HG02623 (cell line): ENCODE data around the gene RGS3.

Experiments used
- ATAC-seq: cut with Tn5 transposase; IDR thresholded peaks from one replicate; pipeline ENCODE4 v1.9.1; 2021; ENCODE audit warnings: moderate library complexity; ENCODE audit not compliant: unreplicated experiment

RGS3 gene

DNA sequence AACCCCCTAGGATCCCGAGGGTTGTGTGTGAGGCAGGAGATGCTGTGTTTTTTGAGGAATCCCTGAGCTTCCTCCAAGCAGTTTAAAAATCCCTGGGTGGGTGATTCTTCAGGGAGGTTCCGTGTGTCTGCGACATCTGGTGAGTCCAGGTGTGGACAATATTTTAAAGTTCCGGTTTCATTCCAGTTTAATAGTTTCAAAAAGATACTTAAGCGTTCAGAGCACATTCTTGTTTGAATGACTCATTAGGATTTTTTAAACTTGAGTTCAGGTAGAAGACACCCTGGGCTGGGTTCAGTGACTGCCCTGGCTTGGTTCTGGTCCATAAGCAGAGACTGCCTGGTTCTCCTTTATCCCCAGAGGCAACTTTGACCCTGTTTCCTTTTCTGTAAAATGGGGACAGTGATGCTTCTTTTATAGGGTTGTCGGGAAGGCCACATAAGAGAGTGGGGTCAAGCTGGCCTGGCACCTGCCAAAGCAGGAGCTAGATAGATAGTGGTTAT, 119.2 kb downstream of the RGS3 start:
- no peak for ATAC-seq

DNA sequence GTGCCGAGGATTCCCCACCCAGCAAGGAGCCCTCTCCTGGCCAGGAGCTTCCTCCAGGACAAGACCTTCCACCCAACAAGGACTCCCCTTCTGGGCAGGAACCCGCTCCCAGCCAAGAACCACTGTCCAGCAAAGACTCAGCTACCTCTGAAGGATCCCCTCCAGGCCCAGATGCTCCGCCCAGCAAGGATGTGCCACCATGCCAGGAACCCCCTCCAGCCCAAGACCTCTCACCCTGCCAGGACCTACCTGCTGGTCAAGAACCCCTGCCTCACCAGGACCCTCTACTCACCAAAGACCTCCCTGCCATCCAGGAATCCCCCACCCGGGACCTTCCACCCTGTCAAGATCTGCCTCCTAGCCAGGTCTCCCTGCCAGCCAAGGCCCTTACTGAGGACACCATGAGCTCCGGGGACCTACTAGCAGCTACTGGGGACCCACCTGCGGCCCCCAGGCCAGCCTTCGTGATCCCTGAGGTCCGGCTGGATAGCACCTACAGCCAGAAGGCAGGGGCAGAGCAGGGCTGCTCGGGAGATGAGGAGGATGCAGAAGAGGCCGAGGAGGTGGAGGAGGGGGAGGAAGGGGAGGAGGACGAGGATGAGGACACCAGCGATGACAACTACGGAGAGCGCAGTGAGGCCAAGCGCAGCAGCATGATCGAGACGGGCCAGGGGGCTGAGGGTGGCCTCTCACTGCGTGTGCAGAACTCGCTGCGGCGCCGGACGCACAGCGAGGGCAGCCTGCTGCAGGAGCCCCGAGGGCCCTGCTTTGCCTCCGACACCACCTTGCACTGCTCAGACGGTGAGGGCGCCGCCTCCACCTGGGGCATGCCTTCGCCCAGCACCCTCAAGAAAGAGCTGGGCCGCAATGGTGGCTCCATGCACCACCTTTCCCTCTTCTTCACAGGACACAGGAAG, 120.2 kb downstream of the RGS3 start:
- ATAC-seq: no peak

DNA sequence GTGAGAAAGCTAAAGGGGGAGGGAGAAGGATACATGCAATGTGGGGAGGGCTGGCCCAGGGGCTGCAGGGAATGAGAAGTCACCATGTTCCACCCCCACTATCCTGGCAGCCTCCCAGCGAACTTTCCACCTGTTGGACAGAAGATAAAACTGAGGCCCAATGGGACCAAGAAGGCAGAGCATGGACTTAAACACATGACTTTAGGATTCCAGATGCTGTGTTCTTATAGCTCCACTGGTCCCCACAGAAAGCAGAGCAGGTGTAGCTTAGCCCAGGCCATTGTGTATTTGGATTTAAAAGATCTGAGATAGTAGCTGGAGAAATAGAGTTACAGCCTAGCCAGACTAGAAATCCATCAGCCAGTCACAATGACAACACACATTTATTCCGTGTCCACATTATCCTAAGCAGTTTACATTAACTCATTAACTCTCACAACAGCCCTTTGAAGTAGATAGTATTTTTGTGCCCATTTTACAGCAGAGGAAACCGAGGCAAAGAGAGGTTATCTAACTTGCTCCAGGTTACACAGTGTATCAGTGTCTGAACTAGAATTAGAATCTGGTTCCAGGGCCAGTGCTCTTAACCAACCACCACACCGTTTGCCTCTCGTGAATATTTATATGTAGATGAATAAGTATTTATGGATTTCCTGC, 121.0 kb downstream of the RGS3 start:
- ATAC-seq: no peak

DNA sequence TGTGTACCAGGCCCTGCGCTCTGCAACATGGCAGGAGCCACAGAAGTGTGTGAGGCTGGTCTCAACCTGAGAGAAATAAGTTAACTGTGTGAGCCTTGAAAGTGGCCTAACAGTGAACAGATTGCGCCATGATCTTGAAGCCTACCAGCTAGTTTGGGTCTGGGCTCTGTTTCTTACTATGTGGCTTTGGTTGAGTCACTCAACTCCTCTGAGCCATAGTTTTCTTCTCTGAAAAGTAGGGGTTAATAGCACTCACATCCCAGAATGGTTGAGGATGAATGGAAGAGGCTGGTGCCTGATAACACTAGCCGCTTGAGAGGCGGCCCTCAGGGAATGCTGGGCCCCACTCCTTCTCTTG, 121.5 kb downstream of the RGS3 start:
- ATAC-seq: no peak

DNA sequence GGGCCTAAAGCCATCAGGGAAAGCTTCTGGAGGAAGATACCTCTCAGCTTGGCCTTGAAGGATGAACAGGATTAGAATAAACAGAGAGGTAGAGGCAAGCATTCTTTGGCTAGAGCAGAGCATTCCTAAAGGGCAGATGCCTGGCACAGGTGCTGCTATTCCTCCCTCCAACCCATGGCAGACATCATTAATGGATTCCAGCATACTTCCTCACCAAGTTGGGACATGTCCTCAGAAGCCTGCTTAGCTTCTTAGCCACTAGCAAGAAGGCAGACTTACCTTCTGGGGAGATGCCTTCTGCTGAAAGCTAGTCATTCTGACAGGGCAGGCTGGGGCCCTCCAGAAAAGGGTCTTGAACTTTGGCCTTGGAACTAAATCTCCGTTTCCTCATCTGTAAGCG, 122.0 kb downstream of the RGS3 start:
- no peak for ATAC-seq

DNA sequence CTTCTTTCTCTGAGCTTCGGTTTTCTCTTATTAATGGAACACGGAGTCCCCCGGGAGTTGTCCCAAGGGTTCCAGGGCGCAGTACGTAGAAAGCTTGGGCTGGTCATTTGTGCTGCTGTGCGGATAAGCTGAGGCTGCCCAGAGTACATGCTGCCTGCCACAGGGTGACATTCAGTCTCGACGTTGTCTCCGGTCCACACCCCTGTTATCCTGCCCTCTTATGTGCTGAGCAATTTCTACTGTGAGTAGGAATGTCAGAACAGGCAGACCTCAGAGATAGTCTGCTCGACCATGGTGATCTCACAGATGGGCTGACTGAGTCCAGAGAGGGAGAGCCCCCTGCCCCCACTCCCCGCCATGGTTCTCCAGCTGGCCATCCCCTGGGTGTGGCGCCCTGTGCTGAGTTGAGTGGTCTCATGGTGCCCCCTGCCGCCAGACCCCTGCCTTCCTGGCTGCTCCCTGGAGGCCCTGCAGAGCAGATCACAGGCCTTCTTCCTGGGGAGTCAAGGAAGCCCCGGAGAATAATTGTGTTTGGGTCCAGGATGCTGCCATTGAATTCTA, 124.0 kb downstream of the RGS3 start:
- ATAC-seq: no peak

DNA sequence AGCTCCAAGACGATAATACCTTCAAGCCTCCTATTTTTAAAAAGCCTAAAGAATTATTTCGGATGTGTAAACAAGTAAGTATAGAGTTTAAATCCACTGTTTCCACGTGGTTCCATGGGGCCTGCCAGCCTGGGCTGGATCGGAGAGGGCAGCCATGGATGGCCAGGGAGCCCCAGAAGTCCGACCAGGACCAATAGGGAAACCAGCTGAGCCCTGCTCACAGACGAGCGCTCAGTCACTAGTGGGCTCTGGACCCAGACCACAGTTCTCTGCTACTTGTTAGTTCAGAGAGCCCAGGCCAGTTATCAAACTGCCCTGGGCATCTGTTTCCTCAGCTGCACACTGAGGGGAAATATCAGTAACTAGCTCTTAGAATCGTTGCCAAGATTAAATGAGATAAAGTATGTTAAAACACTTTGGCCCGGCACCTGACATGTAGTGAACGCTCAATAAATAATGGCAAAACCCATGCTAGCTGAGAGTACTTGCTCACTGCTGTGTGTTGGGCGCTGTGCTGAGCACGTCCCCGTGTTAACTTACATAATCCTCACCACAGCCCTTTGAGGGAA, 124.8 kb downstream of the RGS3 start:
- no peak for ATAC-seq

DNA sequence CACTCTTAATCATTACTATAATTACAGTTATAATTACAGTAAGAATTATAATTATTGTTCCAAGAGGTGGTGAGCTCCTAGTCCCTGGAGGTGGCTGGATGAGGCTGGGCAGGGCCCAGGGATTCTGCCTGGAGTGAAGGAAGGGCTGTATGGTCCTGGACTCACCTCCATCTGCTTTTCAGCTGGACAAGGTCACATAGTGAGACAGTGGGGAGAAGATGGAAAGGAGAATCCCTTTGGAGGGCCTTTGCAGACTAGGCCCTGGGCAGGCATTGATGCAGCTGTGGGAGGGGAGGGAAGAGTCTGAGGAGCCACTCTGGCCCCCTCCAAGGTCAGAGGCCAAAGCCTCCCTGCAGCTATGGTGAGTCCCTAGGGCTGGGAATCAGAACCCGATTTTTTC, 125.4 kb downstream of the RGS3 start:
- no peak for ATAC-seq

DNA sequence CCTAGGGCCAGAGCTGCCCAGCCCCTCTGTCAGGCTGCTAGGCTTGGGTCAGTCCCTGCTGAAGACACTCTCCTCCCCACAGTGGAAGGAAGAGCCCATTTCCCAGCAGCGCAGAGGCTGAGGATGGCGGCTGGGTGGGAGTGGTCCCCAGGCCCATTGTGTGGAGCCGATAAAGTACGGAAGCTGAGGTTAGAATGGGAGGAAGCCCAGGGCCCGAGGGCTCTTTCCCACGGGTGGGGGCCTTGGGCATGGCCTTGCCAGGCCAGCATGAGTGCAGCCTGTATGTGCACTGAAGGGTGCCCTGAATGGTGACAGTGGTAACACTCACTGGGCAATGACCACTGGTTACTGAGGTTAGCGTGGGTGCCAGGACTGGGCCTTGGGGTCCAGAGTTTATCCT, 125.9 kb downstream of the RGS3 start:
- ATAC-seq: no peak

DNA sequence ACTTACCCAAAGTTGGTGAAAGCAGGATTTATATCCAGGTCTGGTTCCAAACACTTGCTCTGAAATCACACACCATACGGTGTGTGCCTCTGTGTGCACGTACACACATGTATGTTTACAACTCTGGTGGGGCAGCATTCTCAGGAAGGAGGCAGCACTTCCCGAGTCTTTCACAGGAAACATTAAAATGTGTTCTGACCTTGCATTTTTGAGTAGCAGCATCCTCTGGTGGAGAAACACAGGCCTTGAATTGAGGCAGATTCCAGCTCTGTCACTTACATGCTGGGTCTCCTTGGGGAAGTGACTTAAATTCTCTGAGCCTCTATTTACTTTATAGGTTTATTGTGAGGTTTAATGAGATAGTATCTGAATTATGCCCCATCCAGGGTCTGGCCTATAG, 126.4 kb downstream of the RGS3 start:
- no peak for ATAC-seq

DNA sequence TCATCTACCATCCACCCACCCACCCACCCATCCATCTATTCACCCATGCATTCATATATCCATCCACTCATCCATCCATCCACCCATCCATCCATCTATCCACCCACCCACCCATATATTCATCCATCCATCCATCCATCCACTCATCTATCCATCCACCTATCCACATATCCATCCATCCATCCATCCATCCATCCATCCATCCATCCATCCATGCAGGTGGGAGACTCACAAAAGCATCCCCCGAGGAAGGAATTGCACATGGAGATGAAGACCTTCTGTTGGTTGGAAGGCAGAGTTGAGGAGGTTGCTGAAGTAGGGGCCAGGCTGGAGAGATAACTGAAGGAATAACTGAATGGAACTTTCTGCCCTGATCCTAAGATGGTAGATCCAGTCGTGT, 126.9 kb downstream of the RGS3 start:
- ATAC-seq: no peak

DNA sequence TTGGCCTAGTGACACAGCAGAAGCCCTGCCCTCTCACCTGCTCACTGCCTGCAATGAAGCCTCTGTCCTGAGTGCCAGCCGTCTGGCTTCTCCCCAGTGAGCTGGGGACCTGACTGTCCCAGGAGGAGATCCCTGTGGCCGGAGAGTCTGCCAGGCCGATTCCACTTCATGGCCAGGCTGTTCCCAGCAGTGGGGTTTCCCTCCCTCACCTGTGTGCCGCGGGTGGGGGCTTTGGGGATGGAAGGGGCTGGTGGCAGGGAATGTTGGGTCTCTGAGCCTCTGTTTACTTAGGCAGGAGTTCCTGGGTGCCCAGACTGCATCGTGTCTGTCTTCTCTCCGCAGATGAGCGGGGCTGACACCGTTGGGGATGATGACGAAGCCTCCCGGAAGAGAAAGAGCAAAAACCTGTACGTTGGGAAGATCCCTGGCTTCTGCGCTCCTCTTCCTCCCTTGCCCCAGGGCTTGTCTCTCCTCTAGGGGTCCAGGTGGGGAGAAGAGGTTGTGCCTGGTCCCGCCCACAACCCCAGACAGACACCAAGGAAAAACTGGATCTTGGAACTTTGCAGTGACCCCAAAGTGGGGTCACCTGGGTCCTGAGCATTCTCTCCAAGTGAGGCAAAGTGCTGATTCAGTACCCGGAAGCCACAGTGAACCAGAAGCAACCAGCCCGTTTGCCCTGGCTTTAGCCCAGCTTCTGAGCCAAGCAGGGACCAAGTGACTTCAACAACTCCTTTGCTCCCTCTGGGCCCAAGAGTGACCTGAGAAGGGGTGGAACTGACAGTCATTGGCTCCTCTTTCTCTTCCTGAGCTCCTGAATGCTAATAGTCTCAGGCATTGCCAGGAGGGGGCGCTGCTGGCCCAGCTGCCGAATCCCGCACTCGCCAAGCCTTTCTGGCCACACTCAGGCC, 127.7 kb downstream of the RGS3 start:
- ATAC-seq: peak; percentile 38

DNA sequence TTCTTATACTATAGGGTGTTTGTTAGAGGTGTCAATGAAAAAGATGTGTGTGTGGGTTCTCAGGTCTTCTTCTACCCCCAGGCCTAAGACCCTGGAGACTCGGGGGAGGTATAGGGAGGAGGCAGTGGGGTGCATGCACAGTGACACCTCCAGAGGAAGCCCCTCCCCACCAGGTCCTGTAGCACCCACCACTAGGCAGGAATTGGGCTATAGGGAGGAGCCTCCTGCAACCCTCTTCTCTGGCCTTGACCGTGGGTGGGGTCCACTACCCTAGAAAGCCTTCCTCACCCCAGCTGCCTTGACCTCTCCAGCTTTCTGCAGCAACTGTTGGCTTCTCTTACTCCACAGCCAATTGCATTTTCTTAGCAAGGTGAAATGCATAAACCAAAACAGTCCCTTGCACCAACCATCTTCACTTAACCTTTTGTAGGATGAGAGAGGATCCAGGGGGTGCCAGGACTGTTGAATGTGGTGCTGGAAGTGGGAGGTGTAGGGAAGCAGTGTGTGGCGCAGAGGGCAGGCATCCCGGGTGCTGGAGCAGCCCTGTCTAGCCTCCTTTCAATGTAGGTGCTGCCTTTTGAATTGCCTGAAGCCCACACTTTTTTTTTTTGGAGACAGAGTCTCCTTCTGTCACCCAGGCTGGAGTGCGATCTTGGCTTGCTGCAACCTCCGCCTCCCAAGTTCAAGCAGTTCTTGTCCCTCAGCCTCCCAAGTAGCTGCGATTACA, 128.5 kb downstream of the RGS3 start:
- ATAC-seq: peak; percentile 10

DNA sequence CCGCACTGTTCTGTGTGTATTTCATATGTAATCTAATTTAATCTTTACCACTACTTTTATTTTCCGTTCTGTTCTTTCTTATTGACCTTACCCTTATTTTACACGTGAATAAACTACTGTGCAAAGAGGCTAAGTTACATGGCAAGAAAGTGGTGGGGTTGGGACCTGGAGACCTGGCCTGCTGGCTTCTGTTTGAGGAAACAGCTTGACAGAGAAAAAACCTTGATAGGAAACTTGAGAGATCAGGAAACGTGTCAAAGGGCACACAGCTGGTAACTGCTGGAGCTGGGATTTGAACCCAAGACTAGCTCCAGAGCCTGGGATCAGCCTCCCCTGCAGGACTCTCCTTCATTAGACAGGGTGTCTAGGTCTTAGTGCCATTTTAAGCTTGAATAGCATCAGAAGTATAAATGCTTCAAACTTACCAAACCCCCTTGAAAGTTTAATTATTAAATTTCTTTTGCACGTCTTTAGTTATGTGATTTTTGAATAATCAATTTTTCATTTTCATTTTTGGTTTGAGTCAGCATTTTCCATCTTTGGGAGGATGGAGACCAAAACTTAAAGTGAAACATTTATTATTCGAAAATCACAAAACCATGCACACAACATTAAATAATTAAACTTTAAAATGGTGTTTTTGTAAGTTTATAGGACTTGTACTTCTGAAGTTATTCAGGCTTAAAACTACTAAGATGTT, 129.5 kb downstream of the RGS3 start:
- ATAC-seq: no peak

DNA sequence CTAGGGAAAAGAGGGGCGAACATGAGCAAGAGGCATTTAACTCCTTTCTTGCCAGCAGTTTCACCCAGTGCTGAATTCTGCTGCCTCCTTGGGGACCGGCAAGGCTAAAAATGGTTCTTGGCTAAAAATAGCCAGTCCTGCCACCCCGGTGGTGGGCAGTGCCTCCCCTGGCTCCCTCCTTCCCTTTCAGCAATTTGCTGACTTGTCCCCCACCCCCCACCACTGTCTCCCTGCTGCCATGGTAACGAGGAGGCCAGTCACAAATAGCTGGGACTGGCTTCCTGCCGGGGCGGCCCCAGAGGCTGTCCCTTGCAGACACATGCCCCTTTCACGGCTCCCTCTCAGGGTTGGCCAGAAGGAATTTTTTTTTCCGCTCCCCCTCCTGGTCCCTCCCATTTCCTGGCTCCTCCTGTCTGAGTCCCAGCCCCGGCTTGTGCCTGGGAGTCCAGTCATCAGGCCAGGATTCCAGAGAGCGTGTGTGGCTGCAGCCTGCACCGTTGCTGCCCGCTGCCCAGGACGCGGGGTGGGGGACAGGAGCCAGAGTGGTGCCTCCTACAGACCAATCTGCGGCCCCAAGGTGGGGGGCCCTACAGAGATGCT, 130.3 kb downstream of the RGS3 start:
- ATAC-seq: peak; percentile 45

DNA sequence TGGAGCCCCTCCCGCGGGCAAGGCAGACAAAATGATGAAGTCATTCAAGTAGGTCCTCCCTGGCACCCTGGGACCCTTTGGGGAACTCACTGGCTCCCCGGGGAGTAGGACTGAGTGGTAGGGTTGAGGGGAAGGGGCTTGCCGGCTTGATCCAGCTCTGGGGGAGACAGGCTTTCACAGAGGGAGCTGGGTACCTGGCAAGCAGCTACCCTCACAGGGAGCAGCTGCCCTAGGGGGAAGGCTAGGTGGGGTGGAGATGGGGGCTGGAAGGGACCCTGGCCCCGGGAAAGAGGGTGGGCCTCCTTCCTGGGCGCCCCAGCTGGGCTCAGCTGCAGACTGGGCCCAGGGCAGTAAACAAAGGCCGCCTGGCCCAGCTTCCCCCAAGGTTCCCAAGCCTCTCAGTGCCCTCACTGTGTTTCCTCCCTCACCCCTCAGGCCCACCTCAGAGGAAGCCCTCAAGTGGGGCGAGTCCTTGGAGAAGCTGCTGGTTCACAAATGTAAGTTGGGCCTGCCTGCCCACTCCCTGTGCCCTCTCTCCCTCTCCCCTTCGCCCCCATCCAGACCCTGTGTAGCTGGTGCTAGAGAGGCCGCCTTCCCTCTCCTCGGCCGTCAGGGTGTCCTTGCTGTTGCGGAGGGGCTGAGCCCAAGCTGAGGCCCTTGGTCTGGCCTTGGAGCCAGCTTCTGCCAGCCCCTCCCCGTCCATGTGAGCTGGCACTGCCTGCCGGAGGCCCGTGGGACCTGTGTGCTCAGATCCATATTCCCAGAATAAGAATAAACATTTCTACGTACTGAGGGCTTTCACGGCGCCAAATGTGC, 131.2 kb downstream of the RGS3 start:
- no peak for ATAC-seq

DNA sequence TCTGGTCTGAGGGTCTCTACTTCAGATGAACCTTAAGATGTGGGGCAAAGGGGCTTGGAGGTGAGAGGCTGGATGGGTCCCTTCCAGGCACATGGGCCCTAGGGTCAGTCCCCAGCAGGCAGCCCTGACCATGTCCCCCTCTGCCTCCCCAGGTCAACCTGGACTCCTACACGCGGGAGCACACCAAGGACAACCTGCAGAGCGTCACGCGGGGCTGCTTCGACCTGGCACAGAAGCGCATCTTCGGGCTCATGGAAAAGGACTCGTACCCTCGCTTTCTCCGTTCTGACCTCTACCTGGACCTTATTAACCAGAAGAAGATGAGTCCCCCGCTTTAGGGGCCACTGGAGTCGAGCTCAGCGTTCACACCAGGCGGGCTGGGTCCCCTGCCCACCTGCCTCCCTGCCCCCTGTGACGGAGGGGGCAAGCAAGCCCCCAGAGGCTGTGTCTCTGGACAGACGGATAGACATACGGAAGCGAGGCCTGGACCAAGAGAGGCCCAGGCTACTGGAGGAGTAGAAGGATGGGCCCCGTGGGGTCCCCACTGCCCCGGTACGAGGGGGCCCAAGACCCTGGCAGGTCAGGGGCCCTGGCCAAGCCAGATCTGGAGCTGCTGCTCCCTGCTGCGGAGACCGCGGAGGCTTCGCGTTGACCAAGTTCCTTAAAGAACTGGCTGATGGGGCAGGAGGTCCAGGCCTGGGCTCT, 133.2 kb downstream of the RGS3 start:
- ATAC-seq: no peak
